SK-N-SH treated with all-trans-retinoic acid at 6 μM for 48 hours (cell line): ENCODE results near the gene EPS8L1.
A peak's percentile ranks its signal among the peaks of the same experiment; 100 is the strongest.

Experiments used
- ATAC-seq: fragments of 200-7000 bp; cut with Tn5 transposase; 3 replicates; pipeline ENCODE4 v1.9.1; 2020; ENCODE audit warnings: mild to moderate bottlenecking, moderate library complexity
- ARNTL ChIP-seq: fragments of 450-650 bp; formaldehyde crosslinking; IDR thresholded peaks from 2 replicates; pipeline ENCODE4 v1.5.0; 2020; ENCODE audit warnings: low read depth, mild to moderate bottlenecking, moderate library complexity, borderline replicate concordance
- BACH2 ChIP-seq: fragments of 250-450 bp; sonication (Bioruptor Pico); IDR thresholded peaks from 2 replicates; pipeline ENCODE4 v1.9.0; 2021; ENCODE audit warnings: mild to moderate bottlenecking, borderline replicate concordance
- CSDC2 ChIP-seq: fragments of 250-450 bp; sonication (Bioruptor Pico); IDR thresholded peaks from 2 replicates; pipeline ENCODE4 v1.5.0; 2020; ENCODE audit warnings: mild to moderate bottlenecking, moderate library complexity
- ESRRG ChIP-seq: fragments of 250-450 bp; sonication (Bioruptor Pico); IDR thresholded peaks from 2 replicates; pipeline ENCODE4 v1.6.1; 2021; ENCODE audit warnings: mild to moderate bottlenecking
- GLIS3 ChIP-seq: fragments of 250-450 bp; sonication (Bioruptor Pico); IDR thresholded peaks from 2 replicates; pipeline ENCODE4 v1.5.0; 2020; ENCODE audit warnings: mild to moderate bottlenecking, moderate library complexity
- ISL1 ChIP-seq: fragments of 250-450 bp; sonication (Bioruptor Pico); IDR thresholded peaks from 2 replicates; pipeline ENCODE4 v2.1.2; 2022; ENCODE audit warnings: mild to moderate bottlenecking, moderate library complexity
- OSR1 ChIP-seq: fragments of 250-450 bp; sonication (Bioruptor Pico); IDR thresholded peaks from 2 replicates; pipeline ENCODE4 v1.8.0; 2022; ENCODE audit warnings: moderate library complexity, mild to moderate bottlenecking, inconsistent platforms
- PATZ1 ChIP-seq: fragments of 250-450 bp; sonication (Bioruptor Pico); IDR thresholded peaks from 2 replicates; pipeline ENCODE4 v1.8.0; 2020; ENCODE audit warnings: mild to moderate bottlenecking, moderate library complexity, borderline replicate concordance
- POU6F1 ChIP-seq: fragments of 250-450 bp; sonication (Bioruptor Pico); IDR thresholded peaks from 2 replicates; pipeline ENCODE4 v1.8.0; 2021; ENCODE audit warnings: low read depth, mild to moderate bottlenecking, moderate library complexity, borderline replicate concordance
- RARB ChIP-seq: fragments of 250-450 bp; sonication (Bioruptor Pico); IDR thresholded peaks from 2 replicates; pipeline ENCODE4 v1.8.0; 2021; ENCODE audit warnings: mild to moderate bottlenecking, moderate library complexity
- SNAI2 ChIP-seq: fragments of 250-450 bp; sonication (Bioruptor Pico); IDR thresholded peaks from 2 replicates; pipeline ENCODE4 v1.5.0; 2020; ENCODE audit warnings: mild to moderate bottlenecking, moderate library complexity
- TCF4 ChIP-seq: fragments of 250-450 bp; sonication (Bioruptor Pico); IDR thresholded peaks from 2 replicates; pipeline ENCODE4 v1.8.0; 2021; ENCODE audit warnings: mild to moderate bottlenecking, moderate library complexity, borderline replicate concordance
- TOX ChIP-seq: fragments of 250-450 bp; sonication (Bioruptor Pico); IDR thresholded peaks from 2 replicates; pipeline ENCODE4 v1.8.0; 2021; ENCODE audit warnings: mild to moderate bottlenecking, moderate library complexity, borderline replicate concordance
- TSHZ2 ChIP-seq: fragments of 250-450 bp; sonication (Bioruptor Pico); IDR thresholded peaks from 2 replicates; pipeline ENCODE4 v1.5.0; 2020; ENCODE audit warnings: mild to moderate bottlenecking, moderate library complexity
- ZC3H10 ChIP-seq: fragments of 250-450 bp; sonication (Bioruptor Pico); IDR thresholded peaks from 2 replicates; pipeline ENCODE4 v1.5.1; 2021; ENCODE audit warnings: mild to moderate bottlenecking, moderate library complexity
- ZFP3 ChIP-seq: fragments of 250-450 bp; sonication (Bioruptor Pico); IDR thresholded peaks from 2 replicates; pipeline ENCODE4 v1.5.0; 2020; ENCODE audit warnings: mild to moderate bottlenecking, moderate library complexity
- ZFP30 ChIP-seq: fragments of 450-650 bp; formaldehyde crosslinking; IDR thresholded peaks from 2 replicates; pipeline ENCODE4 v1.5.0; 2022; ENCODE audit warnings: mild to moderate bottlenecking, moderate library complexity
- ZNF70 ChIP-seq: fragments of 450-650 bp; formaldehyde crosslinking; IDR thresholded peaks from 2 replicates; pipeline ENCODE4 v1.5.0; 2020; ENCODE audit warnings: mild to moderate bottlenecking, moderate library complexity
- ZNF8 ChIP-seq: fragments of 450-650 bp; formaldehyde crosslinking; IDR thresholded peaks from 2 replicates; pipeline ENCODE4 v1.5.0; 2020; ENCODE audit warnings: mild to moderate bottlenecking, moderate library complexity
- TF ChIP-seq, protein P1 (sequence below): fragments of 250-450 bp; sonication (Bioruptor Pico); IDR thresholded peaks from 2 replicates; pipeline ENCODE4 v1.5.1; 2021; ENCODE audit warnings: mild to moderate bottlenecking, moderate library complexity

Gene EPS8L1

DNA sequence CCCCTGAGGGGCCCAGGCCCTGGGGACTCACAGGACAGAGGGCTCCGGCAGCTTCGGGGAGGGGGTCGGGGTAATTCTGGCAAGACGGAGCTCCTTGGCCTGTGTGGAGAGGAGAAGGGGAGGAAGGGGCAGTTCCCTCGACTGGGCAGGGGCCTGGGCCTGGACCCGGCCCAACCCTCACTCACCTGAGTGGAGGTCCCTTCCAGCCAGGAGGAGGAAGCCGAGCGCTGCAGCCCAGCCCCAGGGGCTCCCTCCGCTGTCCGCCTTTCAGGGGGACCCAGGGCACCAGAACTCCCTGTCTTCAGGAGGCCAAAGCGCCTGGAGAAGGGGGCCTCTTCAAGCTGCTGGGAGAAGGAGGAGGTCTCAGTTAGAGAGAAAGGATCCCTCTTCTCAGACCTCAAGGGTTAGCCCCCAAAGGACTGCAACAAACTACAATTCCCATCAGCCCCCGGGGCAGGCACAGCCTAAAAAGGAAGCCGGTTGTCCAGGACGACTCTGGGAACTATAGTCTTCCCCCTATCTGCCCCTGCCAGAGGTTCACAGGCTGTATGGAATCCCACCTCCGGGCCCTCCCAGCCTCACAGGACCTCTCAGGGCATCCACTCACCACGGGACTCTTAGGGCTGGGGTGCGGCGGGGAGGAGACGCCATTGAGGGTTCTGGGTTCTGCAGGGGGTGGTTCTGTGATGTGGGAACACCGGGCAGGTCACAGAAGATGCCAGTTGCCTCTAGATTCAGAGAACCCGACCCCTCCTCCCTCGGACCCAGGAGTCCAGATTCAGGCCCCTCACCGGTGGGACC, 19.8 kb downstream of the EPS8L1 start:
- ATAC-seq, result peak; percentile 35; the same call in 2 of the 3 replicates
- no peak for TF ChIP-seq ZNF8 (CRISPR knock-in tag)
- TF ChIP-seq ZFP30 (CRISPR knock-in tag), result no peak
- no peak for TF ChIP-seq RARB (CRISPR knock-in tag)
- TF ChIP-seq ISL1 (CRISPR knock-in tag), result no peak
- TF ChIP-seq, all 23 proteins: peak for 0

GRCh38 chr19:55096061-55096701, 20.5 kb downstream of the EPS8L1 start:
- ATAC-seq, result peak; percentile 16; the same call in 2 of the 3 replicates

More at GRCh38 chr19:55096061-55096701, 20.5 kb downstream of the EPS8L1 start:
- TF ChIP-seq BACH2 (no peak), ESRRG (CRISPR knock-in tag) (no peak), GLIS3 (CRISPR knock-in tag) (no peak), PATZ1 (CRISPR knock-in tag) (no peak), ZNF70 (CRISPR knock-in tag) (no peak), CSDC2 (CRISPR knock-in tag) (no peak), TCF4 (CRISPR knock-in tag) (no peak), TOX (CRISPR knock-in tag) (no peak), ZC3H10 (CRISPR knock-in tag) (no peak), ZFP30 (CRISPR knock-in tag) (no peak), ZNF8 (CRISPR knock-in tag) (no peak), OSR1 (CRISPR knock-in tag) (no peak), TSHZ2 (CRISPR knock-in tag) (no peak), SNAI2 (CRISPR knock-in tag) (no peak), POU6F1 (CRISPR knock-in tag) (no peak), ISL1 (CRISPR knock-in tag) (no peak), ZFP3 (no peak), RARB (CRISPR knock-in tag) (no peak), ARNTL (CRISPR knock-in tag) (no peak)
- TF ChIP-seq, protein P1, sequence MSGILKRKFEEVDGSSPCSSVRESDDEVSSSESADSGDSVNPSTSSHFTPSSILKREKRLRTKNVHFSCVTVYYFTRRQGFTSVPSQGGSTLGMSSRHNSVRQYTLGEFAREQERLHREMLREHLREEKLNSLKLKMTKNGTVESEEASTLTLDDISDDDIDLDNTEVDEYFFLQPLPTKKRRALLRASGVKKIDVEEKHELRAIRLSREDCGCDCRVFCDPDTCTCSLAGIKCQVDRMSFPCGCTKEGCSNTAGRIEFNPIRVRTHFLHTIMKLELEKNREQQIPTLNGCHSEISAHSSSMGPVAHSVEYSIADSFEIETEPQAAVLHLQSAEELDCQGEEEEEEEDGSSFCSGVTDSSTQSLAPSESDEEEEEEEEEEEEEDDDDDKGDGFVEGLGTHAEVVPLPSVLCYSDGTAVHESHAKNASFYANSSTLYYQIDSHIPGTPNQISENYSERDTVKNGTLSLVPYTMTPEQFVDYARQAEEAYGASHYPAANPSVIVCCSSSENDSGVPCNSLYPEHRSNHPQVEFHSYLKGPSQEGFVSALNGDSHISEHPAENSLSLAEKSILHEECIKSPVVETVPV (CRISPR knock-in tag), result no peak
